RKO (cell line): Measurements from ENCODE around the gene RASGEF1B.
"Not testable (repeated sequence)": the region's sequence is repeated elsewhere in the genome, so short reads cannot be mapped to it uniquely, and the experiment has no call there.

Experiments
- DNase-seq: peaks from one replicate; pipeline ENCODE4 v3.0.0-alpha.2; 2016; ENCODE audit warnings: low spot score

The RASGEF1B gene

GRCh38 chr4:81498046-81498445 lies 26.3 kb upstream of the RASGEF1B start:
- DNase-seq, result no peak

GRCh38 chr4:81495345-81495744 lies 23.6 kb upstream of the RASGEF1B start:
- no peak for DNase-seq

GRCh38 chr4:81494031-81494431 lies 22.3 kb upstream of the RASGEF1B start:
- no peak for DNase-seq

GRCh38 chr4:81492606-81493230 lies 21.0 kb upstream of the RASGEF1B start:
- DNase-seq, result no peak

GRCh38 chr4:81491943-81492342 lies 20.2 kb upstream of the RASGEF1B start:
- DNase-seq, result no peak

GRCh38 chr4:81490403-81491160 lies 18.9 kb upstream of the RASGEF1B start:
- no peak for DNase-seq

GRCh38 chr4:81486502-81486901 lies 14.8 kb upstream of the RASGEF1B start:
- DNase-seq, result no peak

GRCh38 chr4:81485310-81485980 lies 13.7 kb upstream of the RASGEF1B start:
- DNase-seq, result no peak

GRCh38 chr4:81482326-81482725 lies 10.6 kb upstream of the RASGEF1B start:
- DNase-seq, result no peak

GRCh38 chr4:81481151-81481550 lies 9.4 kb upstream of the RASGEF1B start:
- no peak for DNase-seq

GRCh38 chr4:81479573-81479972 lies 7.9 kb upstream of the RASGEF1B start:
- not testable (repeated sequence) for DNase-seq

GRCh38 chr4:81473331-81474265 lies 1.9 kb upstream of the RASGEF1B start:
- DNase-seq, result not testable (repeated sequence)

- peak; percentile 52 for DNase-seq
Measured at GRCh38 chr4:81472281-81473182, 825 bp upstream of the RASGEF1B start.

- DNase-seq, result no peak
Measured at GRCh38 chr4:81471298-81471587, 464 bp downstream of the RASGEF1B start.

- DNase-seq, result no peak
Measured at GRCh38 chr4:81470456-81471297, 1.0 kb downstream of the RASGEF1B start.

GRCh38 chr4:81469781-81470455 lies 1.8 kb downstream of the RASGEF1B start:
- DNase-seq, result no peak

- no peak for DNase-seq
Measured at GRCh38 chr4:81468678-81469077, 3.0 kb downstream of the RASGEF1B start.

GRCh38 chr4:81467672-81467964 lies 4.1 kb downstream of the RASGEF1B start:
- no peak for DNase-seq

GRCh38 chr4:81466841-81467671 lies 4.7 kb downstream of the RASGEF1B start:
- DNase-seq, result peak; percentile 72
